GM19468 (cell line): ENCODE measurements around the gene SNAP29.

Experiments
- ATAC-seq: cut with Tn5 transposase; IDR thresholded peaks from one replicate; pipeline ENCODE4 v1.9.1; 2021; ENCODE audit warnings: mild to moderate bottlenecking, moderate library complexity, moderate number of reproducible peaks; ENCODE audit not compliant: unreplicated experiment; ENCODE audit errors: extremely low read depth

SNAP29 gene

DNA sequence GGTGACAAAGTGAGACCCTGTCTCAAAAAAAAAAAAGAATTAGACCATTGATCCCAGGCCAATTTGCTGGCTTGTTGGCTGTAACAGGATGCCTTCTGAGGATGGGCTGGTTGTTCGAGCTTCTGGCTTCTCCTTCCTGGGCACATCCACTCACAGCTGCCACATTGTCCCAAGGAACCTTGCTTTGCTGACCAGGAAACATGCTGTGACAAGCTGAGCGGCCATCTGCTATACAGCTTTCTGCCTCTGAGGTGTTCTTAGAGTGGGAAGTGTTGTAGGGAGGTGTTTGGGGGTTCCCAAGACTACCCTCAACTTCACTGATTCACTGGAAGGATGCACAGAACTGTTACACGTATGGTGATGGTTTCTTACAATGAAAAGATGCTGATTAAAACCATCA, 6.5 kb downstream of the SNAP29 start:
- no peak for ATAC-seq

DNA sequence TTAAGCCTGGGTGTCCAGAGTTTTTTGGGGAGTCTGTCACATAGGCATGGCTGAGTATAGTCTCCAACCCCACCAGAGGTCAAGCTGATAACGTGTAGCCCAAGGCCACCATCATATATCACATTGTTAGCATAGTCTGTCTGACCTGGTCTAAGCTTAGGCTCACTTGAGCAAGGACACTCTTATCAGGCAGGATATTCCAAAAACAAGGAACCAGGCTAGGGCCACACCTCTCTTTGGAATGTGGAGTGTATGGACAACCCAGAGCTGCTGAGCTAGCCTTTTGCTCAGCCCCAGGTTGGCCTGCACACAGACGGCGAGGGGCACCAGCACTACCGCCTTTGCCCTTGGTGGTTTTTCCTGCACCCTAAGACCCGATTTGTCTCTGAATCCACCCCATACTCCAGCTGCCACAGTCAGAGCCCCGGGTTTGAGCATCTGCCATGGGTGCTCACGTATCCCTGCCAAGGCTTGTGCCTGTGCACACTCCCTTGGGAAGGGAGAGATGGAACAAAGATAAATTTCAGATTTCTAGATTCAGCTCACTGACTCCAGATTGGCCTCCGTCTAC, 7.2 kb downstream of the SNAP29 start:
- ATAC-seq: no peak

GRCh38 chr22:20866736-20867135, 7.9 kb downstream of the SNAP29 start:
- no peak for ATAC-seq

DNA sequence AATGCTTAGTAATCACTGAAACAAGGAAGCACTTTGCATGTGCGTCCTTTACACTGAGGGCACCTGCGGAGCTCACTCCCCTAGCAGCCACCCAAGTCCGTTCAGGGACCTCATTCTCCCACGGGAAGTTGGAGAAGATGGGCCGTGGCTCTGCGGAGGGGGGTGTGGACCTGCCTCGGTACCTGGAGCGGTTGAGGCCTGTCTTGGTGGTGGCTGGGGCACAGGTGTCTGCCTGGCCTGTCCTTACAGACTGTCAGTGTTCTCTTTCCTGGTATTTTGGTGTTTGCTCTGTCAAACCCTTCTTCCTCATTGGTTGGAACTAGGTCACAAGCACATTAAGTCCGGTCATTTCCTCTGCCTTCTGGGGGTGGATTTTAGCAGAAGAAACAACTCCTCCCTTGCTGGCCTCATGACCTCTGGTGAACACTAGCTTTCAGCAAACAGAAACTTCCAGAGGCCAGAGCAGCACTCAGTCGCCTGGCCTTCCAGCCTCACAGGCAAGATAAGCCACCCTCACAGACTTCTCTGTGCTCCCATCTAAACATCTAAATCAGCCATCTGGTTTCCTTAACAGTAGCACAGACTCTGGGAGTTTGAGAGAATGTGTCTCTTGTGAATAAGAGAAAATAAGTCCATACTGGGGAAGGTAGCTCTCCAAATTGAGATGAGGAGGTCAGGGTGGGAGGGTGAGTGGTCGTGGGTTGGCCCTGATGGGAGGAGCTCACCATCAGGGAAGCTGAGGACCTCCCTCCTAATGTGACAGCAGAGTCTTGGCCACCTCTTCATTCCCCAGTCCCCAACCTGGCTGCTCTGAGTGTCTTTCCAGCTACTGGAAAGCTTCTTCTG, 8.6 kb downstream of the SNAP29 start:
- no peak for ATAC-seq

DNA sequence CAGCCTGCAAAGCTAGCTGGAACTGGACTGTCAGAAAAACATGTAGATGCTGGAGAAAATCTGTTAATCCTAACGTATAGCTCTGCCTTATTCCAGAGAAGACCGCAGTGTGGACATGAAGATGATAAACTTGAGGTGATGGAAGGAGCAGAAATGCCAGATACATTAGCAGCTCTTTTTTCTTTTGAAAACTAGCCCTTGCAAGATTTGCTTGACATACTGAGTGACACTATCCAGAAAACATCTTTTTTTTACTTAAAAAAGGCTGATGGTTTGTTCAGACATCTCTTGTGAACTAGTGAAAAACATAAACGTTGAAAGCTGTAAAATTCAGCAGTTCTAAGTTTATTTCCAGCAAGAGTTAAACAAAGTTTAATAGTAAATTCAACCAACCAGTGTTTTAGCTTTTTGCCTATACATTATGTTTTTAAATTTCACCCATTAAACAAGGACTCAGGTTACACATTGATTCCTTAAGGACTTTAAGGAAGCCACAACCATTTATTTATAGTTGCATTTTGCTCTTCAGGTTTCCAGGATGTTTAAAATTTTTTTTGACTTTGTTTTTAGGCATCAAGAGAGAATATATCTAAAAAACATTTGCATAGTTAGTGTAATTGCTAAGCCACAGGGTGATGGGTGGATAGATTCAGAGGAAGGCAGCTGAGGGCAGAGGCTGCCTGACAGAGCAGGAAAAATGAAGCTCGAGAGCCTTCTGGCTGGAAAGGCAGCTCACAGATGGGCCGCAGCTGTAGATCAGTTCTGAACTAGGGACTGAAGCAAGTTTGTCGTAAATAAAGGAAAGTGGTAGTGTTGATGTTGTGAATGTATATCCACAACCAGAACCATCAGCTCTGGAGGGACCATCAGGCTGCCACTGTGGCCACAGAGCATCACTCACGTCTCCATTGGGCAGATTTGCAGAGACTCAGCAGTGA, 9.5 kb downstream of the SNAP29 start:
- ATAC-seq: no peak

DNA sequence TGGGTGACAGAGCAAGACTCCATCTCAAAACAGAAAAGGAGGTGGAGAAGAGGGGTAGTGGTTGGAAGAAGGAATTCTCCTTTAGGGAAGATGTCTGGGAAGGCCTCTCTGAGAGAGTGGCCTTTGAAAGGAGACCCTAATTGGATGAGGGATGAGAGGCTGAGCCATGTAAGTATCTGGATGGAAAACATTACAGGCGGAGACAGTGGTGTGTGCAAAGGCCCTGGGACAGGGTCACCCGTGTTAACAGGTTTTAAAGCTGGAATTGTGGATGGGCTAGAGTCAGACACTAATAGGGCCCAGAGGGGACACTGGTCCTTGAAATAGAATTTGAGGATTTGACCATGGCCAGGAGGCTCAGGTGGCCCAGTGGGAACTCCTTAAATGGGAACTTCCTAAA, 10.4 kb downstream of the SNAP29 start:
- no peak for ATAC-seq

DNA sequence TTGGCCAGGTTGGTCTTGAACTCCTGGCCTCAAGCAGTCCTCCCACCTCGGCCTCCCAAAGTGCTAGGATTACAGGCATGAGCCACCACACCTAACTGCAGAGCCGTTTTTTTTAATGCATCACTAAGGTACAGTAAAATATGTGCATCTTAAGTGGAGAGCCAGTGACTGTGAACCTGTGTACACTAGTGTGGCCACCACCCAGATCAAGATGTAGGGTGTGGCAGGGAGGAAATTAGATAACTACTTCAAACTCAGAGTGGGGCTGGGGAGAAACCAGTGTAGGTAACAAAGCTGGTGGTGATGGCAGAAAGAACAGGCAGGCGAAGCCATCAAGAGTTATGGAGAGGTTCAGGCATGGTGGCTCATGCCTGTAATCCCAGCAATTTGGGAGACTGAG, 14.4 kb downstream of the SNAP29 start:
- ATAC-seq: no peak

GRCh38 chr22:20875296-20875695, 16.5 kb downstream of the SNAP29 start:
- no peak for ATAC-seq

GRCh38 chr22:20877715-20878114, 18.9 kb downstream of the SNAP29 start:
- ATAC-seq: no peak

GRCh38 chr22:20881231-20881630, 22.4 kb downstream of the SNAP29 start:
- no peak for ATAC-seq

- no peak for ATAC-seq
These were observed 23.3 kb downstream of the SNAP29 start for GRCh38 chr22:20881869-20882815.

DNA sequence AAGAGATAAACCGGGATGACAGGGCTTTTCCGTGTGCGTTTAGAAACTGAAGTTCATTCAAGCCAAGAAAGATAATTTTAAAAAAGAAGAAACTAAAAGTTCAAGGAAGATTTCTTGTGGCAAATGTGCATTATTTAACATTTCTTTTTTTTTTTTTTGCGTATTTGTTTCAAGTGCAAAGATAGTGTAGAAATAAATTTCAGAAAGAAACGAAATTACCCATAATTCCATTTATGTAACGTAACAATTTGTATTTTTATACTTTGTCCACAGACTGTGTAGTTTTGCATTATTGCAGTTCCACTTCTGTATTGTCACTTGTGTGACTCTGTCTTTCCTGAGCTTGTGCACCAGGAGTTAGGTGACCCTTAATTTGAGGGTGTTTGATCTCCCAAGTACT, 24.0 kb downstream of the SNAP29 start:
- no peak for ATAC-seq

DNA sequence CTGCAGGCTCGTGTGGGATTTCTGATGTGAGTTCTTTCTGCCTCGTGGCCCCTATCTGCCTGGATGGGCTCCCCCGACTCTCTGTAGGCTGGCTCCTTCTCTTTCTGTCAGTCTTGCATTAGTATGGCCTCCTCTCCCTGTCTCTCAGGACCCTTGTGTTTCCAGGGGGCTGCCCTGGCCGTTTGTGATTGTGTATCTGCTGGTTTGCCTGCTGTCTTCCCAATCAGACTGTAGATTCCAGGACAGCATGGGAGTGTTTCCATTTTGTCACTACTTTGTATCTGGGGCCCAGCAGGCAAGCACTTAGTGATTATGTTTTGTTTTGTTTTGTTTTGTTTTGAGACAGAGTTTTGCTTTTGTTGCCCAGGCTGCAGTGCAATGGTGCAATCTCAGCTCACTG, 25.6 kb downstream of the SNAP29 start:
- ATAC-seq: no peak

DNA sequence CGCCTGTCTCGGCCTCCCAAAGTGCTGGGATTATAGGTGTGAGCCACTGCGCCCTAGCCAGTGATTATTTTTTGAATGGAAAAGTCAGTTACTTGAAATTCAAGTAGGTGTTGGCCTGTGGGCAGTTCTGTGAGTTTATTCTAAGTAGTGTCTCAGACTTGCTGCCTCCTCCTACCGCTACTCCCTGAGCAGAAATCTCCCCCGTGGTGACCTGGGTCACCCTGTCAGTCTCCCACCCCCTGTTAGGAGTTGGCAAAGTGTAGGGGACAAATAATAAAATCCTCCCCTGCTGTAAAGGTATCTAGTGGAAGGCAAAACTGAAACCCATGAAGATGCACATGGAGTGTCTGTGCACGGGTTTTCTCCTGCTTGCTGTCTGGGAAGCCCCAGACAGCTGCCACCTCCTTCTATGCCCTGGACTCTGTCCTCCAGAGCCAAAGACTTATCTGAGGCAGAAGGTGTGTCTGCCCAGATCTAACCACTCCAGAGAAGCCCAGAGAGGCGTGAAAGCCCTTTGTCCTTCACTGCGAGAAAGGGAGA, 26.3 kb downstream of the SNAP29 start:
- ATAC-seq: no peak

- ATAC-seq: no peak
These were observed 26.9 kb downstream of the SNAP29 start for GRCh38 chr22:20885557-20886323.

- ATAC-seq: no peak
These were observed 28.6 kb downstream of the SNAP29 start for GRCh38 chr22:20887375-20887774.

DNA sequence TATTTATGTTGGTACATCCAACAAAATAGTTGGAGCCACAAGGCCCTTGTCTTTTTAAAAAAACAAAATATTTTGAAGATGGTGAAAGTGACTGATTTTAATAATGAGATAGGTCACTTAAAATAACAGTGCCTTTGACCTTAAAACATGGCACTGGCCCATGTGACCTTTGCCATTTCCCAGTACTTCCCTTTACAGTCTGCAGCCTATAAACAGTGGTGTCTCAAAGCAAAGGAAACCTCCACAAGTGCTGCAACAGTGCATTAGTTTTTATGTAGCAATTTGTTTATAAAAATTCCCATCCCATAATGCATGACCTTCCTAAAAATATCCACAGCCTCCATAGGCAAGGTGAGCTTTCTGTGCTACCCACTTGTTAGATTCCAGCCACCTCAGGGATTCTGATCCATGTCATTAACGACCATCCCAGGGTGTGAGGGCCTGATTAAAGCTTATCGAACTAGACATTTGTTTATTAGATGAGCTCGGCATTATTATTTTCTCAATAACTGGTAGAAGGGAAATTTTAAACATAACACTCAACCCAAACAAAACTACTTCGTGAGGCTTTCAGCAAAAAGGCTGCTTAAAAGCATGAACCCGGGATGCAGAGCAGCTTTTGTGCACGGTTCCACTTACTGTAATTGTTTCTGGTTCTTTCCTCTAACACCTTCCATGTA, 30.4 kb downstream of the SNAP29 start:
- no peak for ATAC-seq

DNA sequence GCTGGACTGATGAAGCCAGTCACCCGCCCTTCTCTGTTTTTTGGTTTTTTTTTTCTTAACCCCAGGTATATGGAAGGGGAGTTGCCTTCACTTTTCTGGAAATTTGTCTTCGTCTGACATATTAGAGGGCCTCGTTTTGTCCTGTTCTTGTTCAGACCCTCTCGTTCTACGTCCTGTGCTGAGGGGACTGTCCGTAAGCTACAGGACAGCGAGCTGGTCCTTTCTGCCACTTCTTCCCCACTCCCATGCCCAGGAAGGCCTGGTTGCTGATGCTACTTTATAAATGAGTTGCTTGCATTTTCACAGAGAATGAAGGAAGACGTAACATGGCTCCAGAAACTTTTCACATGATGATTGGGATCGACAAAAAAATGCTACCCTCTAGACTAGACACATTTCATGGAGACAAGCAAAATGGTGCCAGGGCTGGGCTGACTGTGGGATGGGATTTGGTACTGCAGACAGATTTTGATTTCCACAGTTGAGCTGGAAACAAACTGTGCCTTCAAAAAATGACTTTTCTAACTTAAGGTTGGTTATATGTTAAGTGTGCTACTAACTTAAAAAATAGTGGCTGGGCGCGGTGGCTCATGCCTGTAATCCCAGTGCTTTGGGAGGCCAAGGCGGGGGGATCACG, 31.2 kb downstream of the SNAP29 start:
- no peak for ATAC-seq
